K562 (cell line): ENCODE measurements around the gene STT3B. TPM values are rescaled to one million over a fixed set of nuclear protein-coding genes. Genes with fewer than 3 reads are reported as not detected.

Experiments used
- ATAC-seq: fragments of 200-7000 bp; cut with Tn5 transposase; 3 replicates; pipeline ENCODE4 v1.9.1; 2020; ENCODE audit warnings: moderate library complexity
- BruUV-seq: library from RNA; stranded (reverse); fragments of 400-500 nt; replicated peaks from 2 replicates; lab custom pipeline; 2021; lab: Mats Ljungman, UMichigan
- CTCF ChIA-PET: fragments of 300-600 bp; formaldehyde crosslinking; extraction: SDS; loops from one replicate; lab custom pipeline; 2021; ENCODE audit warnings: low intra/inter-chr PET ratio; lab: Yijun Ruan, JAX
- POLR2A ChIA-PET: fragments of 300-600, 350-650 bp; sonication (Branson Sonifier 250); formaldehyde crosslinking; extraction: SDS; loops from one replicate; lab custom pipeline; 2021; ENCODE audit warnings: antibody characterized with exemption, inconsistent platforms; lab: Yijun Ruan, JAX
- DNase-seq, 4 experiments: peaks; one replicate each; pipeline versions ENCODE4 v3.0.0 to v3.0.0-alpha.2; 2011 to 2018; ENCODE audit warnings: low spot score in 3 of 4, mixed read lengths in 3 of 4; ENCODE audit errors: extremely low read depth in 1 of 4
- FAIRE-seq: peaks from 2 replicates; lab custom pipeline; 2011; peaks lifted over from hg19 to GRCh38; lab: Jason Lieb, UNC
- H2AFZ ChIP-seq: 2 replicates; pipeline ENCODE4 v1.6.0; 2011; ENCODE audit warnings: low read depth, low read length, control low read depth, inconsistent platforms
- H3K27ac ChIP-seq: fragments of 200-600 bp; 3 replicates; pipeline ENCODE4 v1.8.0; 2011; ENCODE audit warnings: low read depth, mild to moderate bottlenecking, control low read depth, inconsistent platforms, low read length, moderate library complexity, mixed read lengths; ENCODE audit errors: extremely low read depth
- H3K27me3 ChIP-seq, 2 experiments: fragments of 300-600 bp in 1 of 2; 2 replicates in 1 of 2; 3 replicates in 1 of 2; pipeline versions ENCODE4 v1.6.0 to v1.8.0; 2011; ENCODE audit warnings: inconsistent platforms in 2 of 2, low read length in 2 of 2, mild to moderate bottlenecking in 1 of 2, mixed read lengths in 1 of 2, moderate library complexity in 1 of 2; ENCODE audit not compliant: control insufficient read depth in 2 of 2, insufficient read depth in 2 of 2
- H3K36me3 ChIP-seq: fragments of 300-600 bp; 3 replicates; pipeline ENCODE4 v1.8.0; 2011; ENCODE audit warnings: mild to moderate bottlenecking, low read length, inconsistent platforms; ENCODE audit not compliant: control insufficient read depth, insufficient read depth
- H3K4me1 ChIP-seq, 2 experiments: fragments of 200-600 bp in 1 of 2; replicated peaks in 1 of 2; 2 replicates in 1 of 2; 3 replicates in 1 of 2; pipeline versions ENCODE4 v1.5.1 to v1.8.0; 2011; ENCODE audit warnings: inconsistent platforms in 2 of 2, low read length in 2 of 2, mild to moderate bottlenecking in 1 of 2, mixed read lengths in 1 of 2, moderate library complexity in 1 of 2; ENCODE audit not compliant: control insufficient read depth in 2 of 2, insufficient read depth in 2 of 2
- H3K4me2 ChIP-seq: 2 replicates; pipeline ENCODE4 v1.6.1; 2011; ENCODE audit warnings: low read length, control low read depth, inconsistent platforms, mixed read lengths; ENCODE audit not compliant: insufficient read depth
- H3K4me3 ChIP-seq: fragments of 200-600 bp; sonication (generic), shearing (Covaris generic); 2 replicates; pipeline ENCODE4 v1.5.1; 2016; ENCODE audit warnings: control low read depth, inconsistent platforms
- H3K79me2 ChIP-seq: fragments of 200-600 bp; 3 replicates; pipeline ENCODE4 v1.8.0; 2011; ENCODE audit warnings: low read length, inconsistent platforms; ENCODE audit not compliant: control insufficient read depth, insufficient read depth
- H3K9ac ChIP-seq, 2 experiments: 2 replicates each; pipeline versions ENCODE4 v1.6.0 to v1.6.1; 2011; ENCODE audit warnings: low read depth in 2 of 2, low read length in 2 of 2, control low read depth in 1 of 2, inconsistent platforms in 1 of 2, mild to moderate bottlenecking in 1 of 2, mixed read lengths in 1 of 2; ENCODE audit not compliant: insufficient read depth in 1 of 2
- H3K9me1 ChIP-seq: one replicate; pipeline ENCODE4 v1.6.0; 2011; ENCODE audit warnings: inconsistent platforms, mild to moderate bottlenecking, low read length, moderate library complexity; ENCODE audit not compliant: control insufficient read depth, insufficient read depth
- H3K9me3 ChIP-seq: replicated peaks from 2 replicates; pipeline ENCODE4 v1.5.1; 2011; ENCODE audit warnings: low read depth, low read length, inconsistent platforms; ENCODE audit not compliant: control insufficient read depth, insufficient read depth
- H4K20me1 ChIP-seq: replicated peaks from 2 replicates; pipeline ENCODE4 v1.6.1; 2011; ENCODE audit warnings: low read length, inconsistent platforms, mixed read lengths; ENCODE audit not compliant: control insufficient read depth, insufficient read depth
- ATF6 ChIP-seq: sonication (generic); formaldehyde crosslinking; IDR thresholded peaks from 2 replicates; pipeline ENCODE4 v1.4.0; 2020; ENCODE audit warnings: mild to moderate bottlenecking, missing genetic modification reagents
- CXXC5 ChIP-seq: fragments of 250-450 bp; sonication (Bioruptor Pico); IDR thresholded peaks from 2 replicates; pipeline ENCODE4 v1.8.0; 2022; ENCODE audit warnings: inconsistent platforms, mild to moderate bottlenecking, moderate library complexity
- DMBX1 ChIP-seq: fragments of 250-450 bp; sonication (Bioruptor Pico); IDR thresholded peaks from 2 replicates; pipeline ENCODE4 v1.8.0; 2022; ENCODE audit warnings: inconsistent platforms, mild to moderate bottlenecking, moderate library complexity, borderline replicate concordance
- DPF2 ChIP-seq: fragments of 450-650 bp; IDR thresholded peaks from 2 replicates; pipeline ENCODE4 v1.6.1; 2016
- FOSL1 ChIP-seq: fragments of 200-800 bp; sonication (Bioruptor generic); conservative IDR thresholded peaks from 2 replicates; pipeline ENCODE4 v1.6.1; 2016; ENCODE audit warnings: missing genetic modification characterization, missing compliant biosample characterization
- HDAC1 ChIP-seq, 2 experiments: fragments of 450-650 bp; IDR thresholded peaks; 2 replicates each; pipeline ENCODE4 v1.6.1; 2016 to 2017; ENCODE audit warnings: inconsistent platforms in 1 of 2, mild to moderate bottlenecking in 1 of 2, moderate library complexity in 1 of 2
- ILK ChIP-seq: fragments of 450-650 bp; IDR thresholded peaks from 2 replicates; pipeline ENCODE4 v1.6.1; 2016; ENCODE audit warnings: missing genetic modification characterization, low read depth, mild to moderate bottlenecking, missing compliant biosample characterization, moderate library complexity, borderline replicate concordance
- PHB2 ChIP-seq: fragments of 450-650 bp; IDR thresholded peaks from 2 replicates; pipeline ENCODE4 v1.6.1; 2017; ENCODE audit warnings: low read depth
- PHF21A ChIP-seq: fragments of 450-650 bp; IDR thresholded peaks from 2 replicates; pipeline ENCODE4 v1.6.1; 2017; ENCODE audit warnings: low read depth, borderline replicate concordance
- RBBP5 ChIP-seq: fragments of 200-600 bp; sonication (generic); IDR thresholded peaks from 2 replicates; pipeline ENCODE4 v1.6.1; 2012; ENCODE audit warnings: borderline replicate concordance, mild to moderate bottlenecking, low read length, control low read depth, inconsistent platforms; ENCODE audit not compliant: insufficient read depth, poor library complexity, severe bottlenecking
- RNF2 ChIP-seq: sonication (generic); IDR thresholded peaks from 2 replicates; pipeline ENCODE4 v1.6.1; 2016
- SMAD4 ChIP-seq: fragments of 250-450 bp; sonication (Bioruptor Pico); conservative IDR thresholded peaks from 2 replicates; pipeline ENCODE4 v1.8.0; 2021; ENCODE audit warnings: inconsistent platforms, mild to moderate bottlenecking, moderate library complexity
- SMARCC2 ChIP-seq: fragments of 450-650 bp; IDR thresholded peaks from 2 replicates; pipeline ENCODE4 v1.6.1; 2017; ENCODE audit warnings: antibody characterized with exemption, moderate library complexity, mild to moderate bottlenecking, low read depth
- SOX6 ChIP-seq: fragments of 450-650 bp; IDR thresholded peaks from 2 replicates; pipeline ENCODE4 v1.6.1; 2014; ENCODE audit warnings: mild to moderate bottlenecking
- SRSF7 ChIP-seq: fragments of 200-400 bp; formaldehyde crosslinking; optimal IDR thresholded peaks from 2 replicates; pipeline ENCODE3; 2017; ENCODE audit warnings: mild to moderate bottlenecking, low read depth, low read length
- STAT5B ChIP-seq: fragments of 250-450 bp; sonication (Bioruptor Pico); IDR thresholded peaks from 2 replicates; pipeline ENCODE4 v1.8.0; 2021; ENCODE audit warnings: mild to moderate bottlenecking, inconsistent platforms
- STAT6 ChIP-seq: sonication (generic); formaldehyde crosslinking; IDR thresholded peaks from 2 replicates; pipeline ENCODE4 v1.8.1; 2023; ENCODE audit warnings: mild to moderate bottlenecking, missing genetic modification reagents
- TCF3 ChIP-seq: sonication (generic); formaldehyde crosslinking; IDR thresholded peaks from 2 replicates; pipeline ENCODE4 v1.4.0; 2020; ENCODE audit warnings: mild to moderate bottlenecking, missing genetic modification reagents
- TFAM ChIP-seq: fragments of 250-450 bp; sonication (Bioruptor Pico); conservative IDR thresholded peaks from 2 replicates; pipeline ENCODE4 v1.5.0; 2021; ENCODE audit warnings: mild to moderate bottlenecking, moderate library complexity
- TRIM24 ChIP-seq, 2 experiments: fragments of 450-650 bp; IDR thresholded peaks; 2 replicates each; pipeline ENCODE4 v1.6.1; 2016
- ZNF253 ChIP-seq: fragments of 250-450 bp; sonication (Bioruptor Pico); conservative IDR thresholded peaks from 2 replicates; pipeline ENCODE4 v1.6.1; 2021; ENCODE audit warnings: mild to moderate bottlenecking
- WGBS: fragments of 100-300 bp; shearing (Covaris generic); methylation state at CpG from one replicate; pipeline ENCODE4 v1.1.6; 2016; ENCODE audit warnings: low coverage, mixed read lengths; ENCODE audit not compliant: insufficient coverage; ENCODE audit errors: missing lambda C conversion rate; 5-methylcytosine and 5-hydroxymethylcytosine counted together
- in situ Hi-C: fragments of 300-500 bp; cut with MboI; formaldehyde crosslinking; loops from 4 replicates; pipeline ENCODE4 v1.15.0; 2018; ENCODE audit warnings: inconsistent platforms, mixed read lengths
- intact Hi-C: fragments of 100-400 bp; cut with micrococcal nuclease; formaldehyde crosslinking; loops from 2 replicates; pipeline ENCODE4 v1.14.2; 2022
- polyA plus RNA-seq, 8 experiments: library from polyadenylated mRNA; depleted of rRNA in 4 of 8; stranded (reverse) in 5 of 8; unstranded in 3 of 8; fragments of >200 nt; fragmentation: Nextera tagmentation in 2 of 8; fragmentation: Illumina TruSeq in 1 of 8; extraction: Ambion mirVana in 2 of 8; extraction: Trizol in 1 of 8; gene quantifications; 2 replicates each; pipeline versions ENCODE4 v1.2.1 to v1.2.3, GENCODE V29; 2011 to 2014; ENCODE audit warnings: inconsistent platforms in 1 of 8, missing spikeins in 1 of 8
- total RNA-seq, 7 experiments: library from RNA; depleted of rRNA in 6 of 7; stranded (reverse); fragments of >200 nt in 6 of 7; fragmentation: Illumina TruSeq in 2 of 7; extraction: Trizol in 2 of 7; gene quantifications; 2 replicates each; pipeline versions ENCODE4 v1.2.1 to v1.2.3, GENCODE V29; 2011 to 2021; ENCODE audit warnings: low replicate concordance in 1 of 7

STT3B gene
- total and polyA plus RNA-seq, 9 of the 15 experiments (the other 6 are each of a cell fraction or from before 2014, with no cell fraction given) = 22.4 to 147 (median 100) TPM

- no peaks in the 10 kb centered on the region for H3K27me3 ChIP-seq
- POLR2A ChIA-PET = interaction anchor here (3.1 kb wide), 2 partner anchors 9 to 12 kb away, joined by 19 to 25 read pairs; partner anchors contain the start of gene STT3B
- H3K4me1 ChIP-seq = peaks cover 4 to 7% of the 10 kb centered on the region in 2 experiments; a peak in 3 of 5 replicates
- H3K4me2 ChIP-seq = no peak overlapping the region
- no TSS peak for BruUV-seq
- peak in 1 of 4 experiments; percentile 81 for DNase-seq
- H4K20me1 ChIP-seq = peaks cover 33% of the 10 kb centered on the region
- peaks cover 4% of the 10 kb centered on the region; the same call in 1 of the 3 replicates for H3K36me3 ChIP-seq
- ATAC-seq = peak; percentile 90
- intact Hi-C loops = no loop called here
- no peaks in the 10 kb centered on the region for H3K9me3 ChIP-seq
- FAIRE-seq = peak; percentile 69
- no peak overlapping the region for H3K4me3 ChIP-seq
- H3K79me2 ChIP-seq = peaks cover 98% of the 10 kb centered on the region
- H3K27ac ChIP-seq = no peak overlapping the region
- H2AFZ ChIP-seq = no peak overlapping the region
- CTCF ChIA-PET = no interaction called here
- in situ Hi-C loops = no loop called here
- H3K9me1 ChIP-seq = no peaks in the 10 kb centered on the region
- H3K9ac ChIP-seq = no peak overlapping the region
- WGBS = 13% methylated on average over 7 of the region's 9 CpGs
- TF ChIP-seq ZNF253 (CRISPR knock-in tag) (no peak), TFAM (CRISPR knock-in tag) (no peak), PHF21A (peak; percentile 89; the same call in 1 of the 2 replicates), ILK (tag) (no peak), DMBX1 (CRISPR knock-in tag) (0 out of 2 replicates have a peak, but pooled peaks have one; percentile 66), SMAD4 (CRISPR knock-in tag) (peak; percentile 85), FOSL1 (tag) (peak; percentile 18; the same call in 1 of the 2 replicates), STAT6 (no peak), RBBP5 (no peak), SOX6 (0 out of 2 replicates have a peak, but pooled peaks have one; percentile 15), HDAC1 (IDR thresholded peaks at IDR 0.05) (peak in 1 of 2 experiments; percentile 96; a peak in 3 of 4 replicates), ATF6 (CRISPR knock-in tag) (no peak), RNF2 (peak; percentile 42; the same call in 1 of the 2 replicates), DPF2 (peak; percentile 80), TCF3 (CRISPR knock-in tag) (peak; percentile 73), TRIM24 (IDR thresholded peaks at IDR 0.05) (peak; percentile 63 to 79; a peak in 3 of 4 replicates), SRSF7 (no peak), SMARCC2 (0 out of 2 replicates have a peak, but pooled peaks have one; percentile 24), PHB2 (peak; percentile 30; the same call in 1 of the 2 replicates), CXXC5 (CRISPR knock-in tag) (peak; percentile 46), STAT5B (CRISPR knock-in tag) (no peak)
These were observed 11.9 kb downstream of the STT3B start for GRCh38 chr3:31544634-31545033.
